B cell (primary cell): ENCODE measurements around the gene DAZAP2.

ENCODE experiments used
- CTCF ChIP-seq: fragments of 200-600 bp; IDR thresholded peaks from one replicate; pipeline ENCODE4 v1.8.0; 2022; ENCODE audit warnings: antibody characterized with exemption, mild to moderate bottlenecking
- EZH2 ChIP-seq: IDR thresholded peaks from 2 replicates; pipeline ENCODE4 v1.6.1; 2012; ENCODE audit warnings: borderline replicate concordance, low read depth, mild to moderate bottlenecking, moderate library complexity, low read length; ENCODE audit not compliant: insufficient read depth, poor library complexity, severe bottlenecking

GRCh38 chr12:51244269-51244668 is 5.6 kb downstream of the DAZAP2 start:
- no peak for TF ChIP-seq CTCF
- no peak for TF ChIP-seq EZH2
